HEK293 (cell line): ENCODE results near the gene CDK4.

Experiments used
- KLF8 ChIP-seq: fragments of 450-650 bp; formaldehyde crosslinking; IDR thresholded peaks from 2 replicates; pipeline ENCODE4 v1.5.1; 2016; ENCODE audit warnings: missing biosample characterization, missing genetic modification characterization
- PRDM6 ChIP-seq: fragments of 450-650 bp; formaldehyde crosslinking; IDR thresholded peaks from 2 replicates; pipeline ENCODE4 v1.5.1; 2017; ENCODE audit warnings: missing biosample characterization, missing genetic modification characterization
- ZIC2 ChIP-seq: fragments of 450-650 bp; formaldehyde crosslinking; IDR thresholded peaks from 2 replicates; pipeline ENCODE4 v1.5.1; 2016; ENCODE audit warnings: missing biosample characterization, missing genetic modification characterization
- ZNF112 ChIP-seq: fragments of 450-650 bp; formaldehyde crosslinking; IDR thresholded peaks from 2 replicates; pipeline ENCODE4 v1.5.0; 2017; ENCODE audit warnings: missing biosample characterization, missing genetic modification characterization
- ZNF16 ChIP-seq: fragments of 450-650 bp; formaldehyde crosslinking; IDR thresholded peaks from 2 replicates; pipeline ENCODE4 v1.5.1; 2016; ENCODE audit warnings: low read depth, missing biosample characterization, missing genetic modification characterization
- ZNF169 ChIP-seq: fragments of 450-650 bp; formaldehyde crosslinking; IDR thresholded peaks from 2 replicates; pipeline ENCODE4 v1.5.1; 2016; ENCODE audit warnings: missing biosample characterization, missing genetic modification characterization
- ZNF175 ChIP-seq: fragments of 450-650 bp; formaldehyde crosslinking; IDR thresholded peaks from 2 replicates; pipeline ENCODE4 v1.5.1; 2016; ENCODE audit warnings: missing biosample characterization, missing genetic modification characterization
- ZNF211 ChIP-seq: fragments of 450-650 bp; formaldehyde crosslinking; IDR thresholded peaks from 2 replicates; pipeline ENCODE4 v1.5.1; 2016; ENCODE audit warnings: low read depth, missing biosample characterization, missing genetic modification characterization
- ZNF221 ChIP-seq: fragments of 450-650 bp; formaldehyde crosslinking; IDR thresholded peaks from 2 replicates; pipeline ENCODE4 v1.5.1; 2017; ENCODE audit warnings: missing biosample characterization, missing genetic modification characterization, borderline replicate concordance
- ZNF274 ChIP-seq, 2 experiments: fragments of 200-500 bp in 1 of 2; fragments of 450-650 bp in 1 of 2; sonication (Bioruptor generic) in 1 of 2; formaldehyde crosslinking in 1 of 2; IDR thresholded peaks; 2 replicates each; pipeline versions ENCODE4 v1.5.1 to v1.6.1; 2014 to 2016; ENCODE audit warnings: borderline replicate concordance in 1 of 2, inconsistent platforms in 1 of 2, low read length in 1 of 2, missing biosample characterization in 1 of 2, missing genetic modification characterization in 1 of 2
- ZNF324 ChIP-seq: fragments of 450-650 bp; formaldehyde crosslinking; IDR thresholded peaks from 2 replicates; pipeline ENCODE4 v1.5.1; 2016; ENCODE audit warnings: missing biosample characterization, missing genetic modification characterization
- ZNF350 ChIP-seq: fragments of 450-650 bp; formaldehyde crosslinking; IDR thresholded peaks from 2 replicates; pipeline ENCODE4 v1.5.0; 2017; ENCODE audit warnings: missing biosample characterization, mild to moderate bottlenecking, missing genetic modification characterization
- ZNF366 ChIP-seq: fragments of 450-650 bp; formaldehyde crosslinking; conservative IDR thresholded peaks from 2 replicates; pipeline ENCODE4 v1.5.1; 2016; ENCODE audit warnings: missing biosample characterization, missing genetic modification characterization
- ZNF514 ChIP-seq: fragments of 450-650 bp; formaldehyde crosslinking; IDR thresholded peaks from 2 replicates; pipeline ENCODE4 v1.5.1; 2016; ENCODE audit warnings: missing biosample characterization, missing genetic modification characterization
- ZNF530 ChIP-seq: fragments of 450-650 bp; formaldehyde crosslinking; IDR thresholded peaks from 2 replicates; pipeline ENCODE4 v1.5.1; 2016; ENCODE audit warnings: low read depth, missing biosample characterization, missing genetic modification characterization
- ZNF571 ChIP-seq: fragments of 450-650 bp; formaldehyde crosslinking; IDR thresholded peaks from 2 replicates; pipeline ENCODE4 v1.5.0; 2017; ENCODE audit warnings: missing biosample characterization, missing genetic modification characterization
- ZNF639 ChIP-seq: fragments of 450-650 bp; formaldehyde crosslinking; IDR thresholded peaks from 2 replicates; pipeline ENCODE4 v1.5.1; 2016; ENCODE audit warnings: missing biosample characterization, missing genetic modification characterization
- ZNF837 ChIP-seq: fragments of 450-650 bp; formaldehyde crosslinking; IDR thresholded peaks from 2 replicates; pipeline ENCODE4 v1.5.1; 2016; ENCODE audit warnings: missing biosample characterization, missing genetic modification characterization
- ZSCAN16 ChIP-seq: fragments of 450-650 bp; formaldehyde crosslinking; IDR thresholded peaks from 2 replicates; pipeline ENCODE4 v1.5.1; 2016; ENCODE audit warnings: missing biosample characterization, missing genetic modification characterization
- ZSCAN23 ChIP-seq: fragments of 450-650 bp; formaldehyde crosslinking; IDR thresholded peaks from 2 replicates; pipeline ENCODE4 v1.5.1; 2016; ENCODE audit warnings: missing biosample characterization, missing genetic modification characterization
- TF ChIP-seq, protein P1 (sequence below): fragments of 450-650 bp; formaldehyde crosslinking; IDR thresholded peaks from 2 replicates; pipeline ENCODE4 v1.5.1; 2016; ENCODE audit warnings: missing biosample characterization, missing genetic modification characterization, borderline replicate concordance
- TF ChIP-seq, protein P2 (sequence below): fragments of 450-650 bp; formaldehyde crosslinking; IDR thresholded peaks from 2 replicates; pipeline ENCODE4 v1.5.1; 2016; ENCODE audit warnings: missing biosample characterization, missing genetic modification characterization
- TF ChIP-seq, protein P3 (sequence below): fragments of 450-650 bp; IDR thresholded peaks from 2 replicates; pipeline ENCODE4 v1.5.1; 2018; ENCODE audit warnings: missing biosample characterization, mild to moderate bottlenecking, missing genetic modification characterization
- TF ChIP-seq, protein P4 (sequence below): fragments of 450-650 bp; formaldehyde crosslinking; IDR thresholded peaks from 2 replicates; pipeline ENCODE4 v1.5.1; 2016; ENCODE audit warnings: missing biosample characterization, missing genetic modification characterization

CDK4 gene

DNA sequence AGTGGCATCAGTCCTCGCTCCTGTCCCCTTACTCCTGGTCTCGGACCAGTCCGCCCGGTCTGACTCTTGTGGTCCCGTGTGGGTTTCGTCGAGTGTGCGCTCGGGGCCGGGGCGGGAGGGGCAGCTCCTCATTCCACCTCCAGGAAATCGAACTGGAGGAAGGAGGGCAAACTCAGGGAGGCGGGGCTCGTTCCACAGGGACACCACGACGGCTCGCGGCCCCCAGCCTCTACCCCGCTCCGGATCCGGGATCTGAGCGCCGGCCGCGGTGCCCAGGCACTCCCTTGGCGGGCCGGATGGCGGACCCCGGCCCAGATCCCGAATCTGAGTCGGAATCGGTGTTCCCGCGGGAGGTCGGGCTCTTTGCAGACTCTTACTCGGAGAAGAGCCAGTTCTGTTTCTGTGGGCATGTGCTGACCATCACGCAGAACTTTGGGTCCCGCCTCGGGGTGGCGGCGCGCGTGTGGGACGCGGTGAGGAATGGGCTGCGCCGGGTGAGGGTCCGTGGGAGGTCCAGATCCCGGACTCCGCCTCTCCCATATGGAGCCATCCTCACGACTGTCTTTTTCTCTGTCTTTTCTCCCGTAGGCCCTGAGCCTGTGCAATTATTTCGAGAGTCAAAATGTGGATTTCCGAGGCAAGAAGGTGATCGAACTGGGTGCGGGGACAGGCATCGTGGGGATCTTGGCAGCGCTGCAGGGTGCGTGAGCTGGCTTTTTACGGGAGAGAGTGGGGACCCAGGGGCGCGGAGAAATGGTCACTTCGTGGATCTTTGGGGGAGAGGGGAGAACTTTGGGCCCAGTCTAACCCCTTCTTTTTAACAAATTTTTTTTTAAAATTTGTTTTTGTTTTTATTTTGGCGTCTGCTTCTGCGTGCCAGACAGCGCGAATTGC, 20.6 kb upstream of the CDK4 start, which contains the start of gene EEF1AKMT3 (continued):
- TF ChIP-seq, protein P1, sequence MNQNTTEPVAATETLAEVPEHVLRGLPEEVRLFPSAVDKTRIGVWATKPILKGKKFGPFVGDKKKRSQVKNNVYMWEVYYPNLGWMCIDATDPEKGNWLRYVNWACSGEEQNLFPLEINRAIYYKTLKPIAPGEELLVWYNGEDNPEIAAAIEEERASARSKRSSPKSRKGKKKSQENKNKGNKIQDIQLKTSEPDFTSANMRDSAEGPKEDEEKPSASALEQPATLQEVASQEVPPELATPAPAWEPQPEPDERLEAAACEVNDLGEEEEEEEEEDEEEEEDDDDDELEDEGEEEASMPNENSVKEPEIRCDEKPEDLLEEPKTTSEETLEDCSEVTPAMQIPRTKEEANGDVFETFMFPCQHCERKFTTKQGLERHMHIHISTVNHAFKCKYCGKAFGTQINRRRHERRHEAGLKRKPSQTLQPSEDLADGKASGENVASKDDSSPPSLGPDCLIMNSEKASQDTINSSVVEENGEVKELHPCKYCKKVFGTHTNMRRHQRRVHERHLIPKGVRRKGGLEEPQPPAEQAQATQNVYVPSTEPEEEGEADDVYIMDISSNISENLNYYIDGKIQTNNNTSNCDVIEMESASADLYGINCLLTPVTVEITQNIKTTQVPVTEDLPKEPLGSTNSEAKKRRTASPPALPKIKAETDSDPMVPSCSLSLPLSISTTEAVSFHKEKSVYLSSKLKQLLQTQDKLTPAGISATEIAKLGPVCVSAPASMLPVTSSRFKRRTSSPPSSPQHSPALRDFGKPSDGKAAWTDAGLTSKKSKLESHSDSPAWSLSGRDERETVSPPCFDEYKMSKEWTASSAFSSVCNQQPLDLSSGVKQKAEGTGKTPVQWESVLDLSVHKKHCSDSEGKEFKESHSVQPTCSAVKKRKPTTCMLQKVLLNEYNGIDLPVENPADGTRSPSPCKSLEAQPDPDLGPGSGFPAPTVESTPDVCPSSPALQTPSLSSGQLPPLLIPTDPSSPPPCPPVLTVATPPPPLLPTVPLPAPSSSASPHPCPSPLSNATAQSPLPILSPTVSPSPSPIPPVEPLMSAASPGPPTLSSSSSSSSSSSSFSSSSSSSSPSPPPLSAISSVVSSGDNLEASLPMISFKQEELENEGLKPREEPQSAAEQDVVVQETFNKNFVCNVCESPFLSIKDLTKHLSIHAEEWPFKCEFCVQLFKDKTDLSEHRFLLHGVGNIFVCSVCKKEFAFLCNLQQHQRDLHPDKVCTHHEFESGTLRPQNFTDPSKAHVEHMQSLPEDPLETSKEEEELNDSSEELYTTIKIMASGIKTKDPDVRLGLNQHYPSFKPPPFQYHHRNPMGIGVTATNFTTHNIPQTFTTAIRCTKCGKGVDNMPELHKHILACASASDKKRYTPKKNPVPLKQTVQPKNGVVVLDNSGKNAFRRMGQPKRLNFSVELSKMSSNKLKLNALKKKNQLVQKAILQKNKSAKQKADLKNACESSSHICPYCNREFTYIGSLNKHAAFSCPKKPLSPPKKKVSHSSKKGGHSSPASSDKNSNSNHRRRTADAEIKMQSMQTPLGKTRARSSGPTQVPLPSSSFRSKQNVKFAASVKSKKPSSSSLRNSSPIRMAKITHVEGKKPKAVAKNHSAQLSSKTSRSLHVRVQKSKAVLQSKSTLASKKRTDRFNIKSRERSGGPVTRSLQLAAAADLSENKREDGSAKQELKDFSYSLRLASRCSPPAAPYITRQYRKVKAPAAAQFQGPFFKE, result no peak
- no peak for TF ChIP-seq ZNF112 (tag by site-specific recombination)
- no peak for TF ChIP-seq ZNF274 (IDR thresholded peaks at IDR 0.05; ENCODE audit: low read length)
- no peak for TF ChIP-seq ZNF274 (tag by site-specific recombination; IDR thresholded peaks at IDR 0.05; ENCODE audit: borderline replicate concordance)
- TF ChIP-seq ZNF366 (tag by site-specific recombination), result no peak
- TF ChIP-seq ZSCAN23, result no peak
- no peak for TF ChIP-seq ZNF324 (tag by site-specific recombination)
- no peak for TF ChIP-seq ZSCAN16 (tag by site-specific recombination)
- TF ChIP-seq ZNF514, result no peak
- TF ChIP-seq ZNF530 (tag by site-specific recombination), result no peak
- no peak for TF ChIP-seq ZNF169 (tag by site-specific recombination)
- TF ChIP-seq, protein P2, sequence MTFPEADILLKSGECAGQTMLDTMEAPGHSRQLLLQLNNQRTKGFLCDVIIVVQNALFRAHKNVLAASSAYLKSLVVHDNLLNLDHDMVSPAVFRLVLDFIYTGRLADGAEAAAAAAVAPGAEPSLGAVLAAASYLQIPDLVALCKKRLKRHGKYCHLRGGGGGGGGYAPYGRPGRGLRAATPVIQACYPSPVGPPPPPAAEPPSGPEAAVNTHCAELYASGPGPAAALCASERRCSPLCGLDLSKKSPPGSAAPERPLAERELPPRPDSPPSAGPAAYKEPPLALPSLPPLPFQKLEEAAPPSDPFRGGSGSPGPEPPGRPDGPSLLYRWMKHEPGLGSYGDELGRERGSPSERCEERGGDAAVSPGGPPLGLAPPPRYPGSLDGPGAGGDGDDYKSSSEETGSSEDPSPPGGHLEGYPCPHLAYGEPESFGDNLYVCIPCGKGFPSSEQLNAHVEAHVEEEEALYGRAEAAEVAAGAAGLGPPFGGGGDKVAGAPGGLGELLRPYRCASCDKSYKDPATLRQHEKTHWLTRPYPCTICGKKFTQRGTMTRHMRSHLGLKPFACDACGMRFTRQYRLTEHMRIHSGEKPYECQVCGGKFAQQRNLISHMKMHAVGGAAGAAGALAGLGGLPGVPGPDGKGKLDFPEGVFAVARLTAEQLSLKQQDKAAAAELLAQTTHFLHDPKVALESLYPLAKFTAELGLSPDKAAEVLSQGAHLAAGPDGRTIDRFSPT, result no peak; the same call in 1 of the 2 replicates
- TF ChIP-seq ZNF16, result no peak
- TF ChIP-seq ZNF571 (tag by site-specific recombination), result no peak
- TF ChIP-seq ZNF837 (tag by site-specific recombination), result no peak
- TF ChIP-seq ZNF175 (tag by site-specific recombination), result no peak
- no peak for TF ChIP-seq ZIC2 (tag by site-specific recombination)
- TF ChIP-seq PRDM6 (tag by site-specific recombination), result no peak
- TF ChIP-seq ZNF221 (tag by site-specific recombination), result no peak
- no peak for TF ChIP-seq ZNF211 (tag by site-specific recombination)
- TF ChIP-seq ZNF350 (tag by site-specific recombination), result no peak
- TF ChIP-seq KLF8 (tag by site-specific recombination), result no peak
- TF ChIP-seq ZNF639, result no peak
- TF ChIP-seq, protein P3, sequence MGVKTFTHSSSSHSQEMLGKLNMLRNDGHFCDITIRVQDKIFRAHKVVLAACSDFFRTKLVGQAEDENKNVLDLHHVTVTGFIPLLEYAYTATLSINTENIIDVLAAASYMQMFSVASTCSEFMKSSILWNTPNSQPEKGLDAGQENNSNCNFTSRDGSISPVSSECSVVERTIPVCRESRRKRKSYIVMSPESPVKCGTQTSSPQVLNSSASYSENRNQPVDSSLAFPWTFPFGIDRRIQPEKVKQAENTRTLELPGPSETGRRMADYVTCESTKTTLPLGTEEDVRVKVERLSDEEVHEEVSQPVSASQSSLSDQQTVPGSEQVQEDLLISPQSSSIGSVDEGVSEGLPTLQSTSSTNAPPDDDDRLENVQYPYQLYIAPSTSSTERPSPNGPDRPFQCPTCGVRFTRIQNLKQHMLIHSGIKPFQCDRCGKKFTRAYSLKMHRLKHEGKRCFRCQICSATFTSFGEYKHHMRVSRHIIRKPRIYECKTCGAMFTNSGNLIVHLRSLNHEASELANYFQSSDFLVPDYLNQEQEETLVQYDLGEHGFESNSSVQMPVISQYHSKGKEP (tag by site-specific recombination), result no peak
- TF ChIP-seq, protein P4, sequence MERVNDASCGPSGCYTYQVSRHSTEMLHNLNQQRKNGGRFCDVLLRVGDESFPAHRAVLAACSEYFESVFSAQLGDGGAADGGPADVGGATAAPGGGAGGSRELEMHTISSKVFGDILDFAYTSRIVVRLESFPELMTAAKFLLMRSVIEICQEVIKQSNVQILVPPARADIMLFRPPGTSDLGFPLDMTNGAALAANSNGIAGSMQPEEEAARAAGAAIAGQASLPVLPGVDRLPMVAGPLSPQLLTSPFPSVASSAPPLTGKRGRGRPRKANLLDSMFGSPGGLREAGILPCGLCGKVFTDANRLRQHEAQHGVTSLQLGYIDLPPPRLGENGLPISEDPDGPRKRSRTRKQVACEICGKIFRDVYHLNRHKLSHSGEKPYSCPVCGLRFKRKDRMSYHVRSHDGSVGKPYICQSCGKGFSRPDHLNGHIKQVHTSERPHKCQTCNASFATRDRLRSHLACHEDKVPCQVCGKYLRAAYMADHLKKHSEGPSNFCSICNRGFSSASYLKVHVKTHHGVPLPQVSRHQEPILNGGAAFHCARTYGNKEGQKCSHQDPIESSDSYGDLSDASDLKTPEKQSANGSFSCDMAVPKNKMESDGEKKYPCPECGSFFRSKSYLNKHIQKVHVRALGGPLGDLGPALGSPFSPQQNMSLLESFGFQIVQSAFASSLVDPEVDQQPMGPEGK (tag by site-specific recombination), result peak; percentile 12
